NOMO-1 treated with dmso at 0.1 percent for 144 hours (cell line): ENCODE measurements around the gene CYYR1.

Experiments used
- DNase-seq: peaks from one replicate; lab custom pipeline; 2025; ENCODE audit not compliant: unreplicated experiment; lab: John Stamatoyannopoulos, UW

CYYR1 gene

DNA sequence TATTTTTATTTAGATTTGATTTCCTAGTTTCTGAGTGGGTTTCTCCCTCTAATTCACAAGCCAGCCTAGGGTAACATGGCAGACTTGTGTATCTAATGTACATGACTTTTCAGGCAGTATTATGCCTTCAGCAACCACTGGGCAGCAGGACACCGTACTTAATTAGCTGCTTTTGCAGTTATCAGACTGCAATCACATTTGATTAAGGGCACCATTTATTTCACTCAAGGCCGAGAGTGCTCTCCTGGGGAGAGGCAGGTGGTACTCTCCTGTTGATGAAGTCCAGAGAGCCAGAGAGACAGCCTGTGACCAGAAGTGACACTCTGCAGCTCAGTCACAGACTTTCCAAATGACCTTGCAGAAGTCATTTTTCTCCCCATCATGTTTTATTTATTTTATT, 18.7 kb downstream of the CYYR1 start:
- DNase-seq, result no peak

- DNase-seq, result no peak
Observed at GRCh38 chr21:26553898-26554297, 19.2 kb downstream of the CYYR1 start.

- DNase-seq, result no peak
Observed at GRCh38 chr21:26550326-26550725, 22.8 kb downstream of the CYYR1 start.

GRCh38 chr21:26546446-26547097, 26.5 kb downstream of the CYYR1 start:
- peak; percentile 54 for DNase-seq

DNA sequence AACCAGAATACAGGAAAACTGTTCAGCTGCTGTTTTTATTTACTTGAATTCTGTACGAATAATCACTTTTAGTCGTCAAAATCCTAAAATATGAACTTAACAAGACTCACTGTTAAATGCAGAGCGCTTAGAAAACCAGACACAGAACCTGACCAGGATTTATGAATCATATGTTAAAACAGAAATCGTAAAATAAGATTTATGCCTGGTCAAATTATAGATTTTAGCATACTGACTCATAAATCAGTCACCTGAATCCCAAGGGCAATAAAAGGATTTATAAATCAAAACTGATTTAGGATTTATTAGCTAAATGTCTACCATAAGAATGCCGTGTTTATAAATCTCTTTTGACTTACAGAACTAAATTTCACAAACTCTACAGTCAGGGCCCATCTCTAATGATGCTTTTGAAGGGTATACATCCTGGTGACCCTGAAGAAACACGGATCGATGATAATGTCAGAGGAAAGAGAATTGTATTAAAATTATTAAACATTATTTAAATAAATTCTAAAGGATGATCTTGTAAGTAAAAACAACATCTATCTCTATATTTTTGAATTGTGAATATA, 28.8 kb downstream of the CYYR1 start:
- DNase-seq, result no peak

DNA sequence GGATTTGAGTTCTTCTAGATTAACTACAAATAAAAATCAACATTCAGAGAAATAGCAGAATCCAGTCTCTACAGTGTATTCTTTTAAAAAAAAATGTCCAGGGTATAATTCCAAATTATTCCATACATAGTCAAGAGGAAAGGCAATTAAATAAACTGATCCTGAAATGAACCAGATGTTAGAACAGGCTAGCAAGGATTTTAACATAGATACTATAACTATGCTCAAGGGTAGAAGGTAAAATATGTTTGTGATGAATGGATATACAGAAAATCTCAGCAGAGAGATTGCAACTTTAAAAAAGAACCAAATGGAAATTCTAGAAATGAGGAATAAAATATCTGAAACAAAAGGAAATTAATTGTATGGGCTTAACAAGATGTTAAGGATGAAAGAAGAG, 32.4 kb downstream of the CYYR1 start:
- DNase-seq, result no peak

DNA sequence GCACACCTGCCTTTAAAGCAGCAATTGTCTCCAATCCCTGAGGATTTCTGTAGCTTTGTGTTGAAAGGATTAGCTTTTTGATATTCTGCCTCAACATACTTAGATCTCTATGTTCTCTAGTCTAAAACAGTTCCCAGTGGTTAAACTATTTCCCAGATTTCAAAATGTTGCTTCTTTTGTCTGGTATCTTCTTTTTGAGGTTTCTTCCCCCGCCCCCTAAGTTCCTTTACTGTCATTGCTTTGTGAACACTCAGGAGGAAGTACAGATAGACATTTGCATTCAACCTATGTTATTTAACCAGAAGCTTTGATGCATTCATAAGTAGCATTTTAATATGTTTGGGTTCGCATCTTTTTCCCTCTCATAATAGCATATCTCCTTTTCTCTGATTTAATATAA, 33.5 kb downstream of the CYYR1 start:
- no peak for DNase-seq

- peak; percentile 11 for DNase-seq
Observed at GRCh38 chr21:26534517-26534916, 38.6 kb downstream of the CYYR1 start.

GRCh38 chr21:26532208-26532607, 40.9 kb downstream of the CYYR1 start:
- DNase-seq, result no peak

DNA sequence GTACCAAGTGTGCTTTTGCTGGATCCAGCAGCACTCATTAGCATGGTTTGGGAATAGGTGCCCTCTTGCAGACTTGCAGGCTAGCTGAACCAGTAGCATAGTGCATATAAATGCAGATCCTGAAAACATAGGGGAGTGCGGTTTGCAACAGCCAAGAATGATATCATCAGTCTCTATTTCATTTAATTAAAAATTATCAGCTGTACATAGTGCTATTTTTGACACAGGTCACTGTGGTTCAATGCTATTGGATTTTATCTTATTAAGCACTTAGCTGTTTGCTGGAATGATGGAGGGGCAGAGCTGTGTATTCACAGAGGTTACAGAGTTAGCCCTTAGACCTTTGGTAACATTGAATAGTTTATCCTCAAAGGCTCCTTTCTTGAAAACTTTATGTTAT, 43.6 kb downstream of the CYYR1 start:
- DNase-seq, result no peak

- DNase-seq, result no peak
Observed at GRCh38 chr21:26528882-26529281, 44.2 kb downstream of the CYYR1 start.

DNA sequence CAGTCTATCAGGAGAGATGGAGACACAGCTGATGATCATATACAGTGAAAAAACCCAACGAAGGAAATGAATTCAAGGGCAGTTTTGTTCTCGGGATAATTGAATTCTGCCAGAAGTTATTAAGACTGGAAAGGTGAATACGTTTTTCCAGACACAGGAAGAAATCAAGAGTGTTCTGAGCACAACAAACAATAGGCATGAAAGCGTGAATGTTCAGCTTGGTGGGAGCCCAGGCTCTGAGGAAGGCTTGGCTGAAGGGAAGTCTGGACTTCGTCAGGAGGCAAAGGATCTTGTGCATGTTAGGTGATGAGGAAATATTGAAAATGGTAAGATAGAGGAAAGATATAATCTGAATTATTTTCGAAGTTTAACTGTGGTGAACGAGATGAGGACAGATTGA, 50.4 kb downstream of the CYYR1 start:
- no peak for DNase-seq

- DNase-seq, result no peak
Observed at GRCh38 chr21:26519142-26519541, 53.9 kb downstream of the CYYR1 start.

DNA sequence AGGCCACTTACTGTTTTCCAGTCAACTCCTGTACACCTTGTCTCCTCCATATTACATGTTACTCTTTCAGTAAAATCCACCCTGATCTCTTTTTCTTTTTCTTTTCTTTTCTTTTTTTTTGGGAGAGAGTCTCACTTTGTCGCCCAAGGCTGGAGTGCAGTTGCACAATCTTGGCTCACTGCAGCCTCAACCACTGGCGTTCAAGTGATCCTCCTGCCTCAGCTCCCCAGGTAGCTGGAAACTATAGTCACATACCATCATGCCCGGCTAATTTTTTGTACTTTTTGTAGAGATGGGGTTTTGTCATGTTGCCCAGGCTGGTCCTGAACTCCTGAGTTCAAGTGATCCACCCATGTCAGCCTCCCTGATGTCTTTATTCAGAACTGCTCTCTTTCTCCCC, 57.8 kb downstream of the CYYR1 start:
- no peak for DNase-seq

- no peak for DNase-seq
Observed at GRCh38 chr21:26513212-26513611, 59.9 kb downstream of the CYYR1 start.

DNA sequence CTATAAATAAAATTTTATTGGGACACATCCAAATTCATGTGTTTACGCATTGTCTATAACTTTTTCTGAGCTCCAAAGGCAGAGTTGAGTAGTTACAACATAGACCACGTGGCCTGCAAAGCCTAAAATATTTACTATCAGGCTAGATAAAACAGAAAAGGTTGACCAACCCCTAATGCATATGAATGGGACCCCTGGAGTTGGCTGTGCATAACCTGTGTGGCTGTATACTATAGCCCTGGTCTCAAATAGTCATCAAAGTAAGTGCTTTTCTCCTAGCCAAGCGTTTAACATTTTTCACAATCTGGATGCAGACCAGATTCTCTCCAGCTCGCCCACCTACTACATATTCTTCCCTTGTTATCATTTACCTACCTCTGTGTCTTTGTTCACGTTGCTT, 60.4 kb downstream of the CYYR1 start:
- no peak for DNase-seq

GRCh38 chr21:26508903-26509302, 64.2 kb downstream of the CYYR1 start:
- no peak for DNase-seq

DNA sequence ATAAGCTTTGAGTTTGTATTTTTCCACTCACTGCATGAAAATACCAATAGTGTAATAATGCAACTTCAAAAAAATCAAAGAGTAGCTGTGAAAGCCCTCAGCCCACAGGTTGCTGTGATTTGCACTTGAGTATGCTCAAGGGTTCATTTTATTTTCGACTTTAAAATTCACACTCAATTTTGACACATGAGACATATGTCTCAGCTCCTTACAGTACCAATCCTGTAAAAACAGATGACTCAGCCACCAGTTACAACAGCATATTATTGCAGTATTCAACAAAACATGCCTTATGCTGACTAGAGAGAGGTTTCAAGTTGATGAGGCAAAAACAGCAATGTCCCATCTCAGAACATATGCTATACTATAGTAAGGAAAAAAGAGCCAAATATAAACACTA, 66.1 kb downstream of the CYYR1 start:
- no peak for DNase-seq

- no peak for DNase-seq
Observed at GRCh38 chr21:26505211-26505610, 67.9 kb downstream of the CYYR1 start.

DNA sequence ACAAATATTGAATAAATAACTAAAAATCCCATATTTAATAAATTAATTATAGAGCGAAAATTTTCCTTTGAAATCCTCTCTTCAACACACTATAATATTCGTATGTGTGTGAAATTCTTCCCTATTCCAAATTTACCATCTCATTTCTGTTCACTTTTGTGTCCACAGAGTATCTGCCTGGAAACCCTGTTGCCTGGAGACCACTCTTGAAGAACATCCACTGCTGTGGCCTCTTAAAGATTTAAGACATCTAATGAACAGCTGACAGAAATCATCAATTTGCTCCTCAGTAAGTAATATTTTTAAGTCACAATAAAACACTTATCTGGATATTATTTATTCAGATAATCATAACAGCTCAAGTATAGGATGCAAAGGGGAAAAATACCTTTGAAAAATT, 69.7 kb downstream of the CYYR1 start:
- no peak for DNase-seq

GRCh38 chr21:26501495-26502021, 71.5 kb downstream of the CYYR1 start:
- DNase-seq, result no peak

GRCh38 chr21:26499495-26499894, 73.6 kb downstream of the CYYR1 start:
- DNase-seq, result no peak

- DNase-seq, result no peak
Observed at GRCh38 chr21:26495283-26495849, 77.7 kb downstream of the CYYR1 start.
